Endothelial cell (in vitro differentiated cells): ENCODE measurements around the gene KIAA0930. TPM values are rescaled to one million over a fixed set of nuclear protein-coding genes. Genes with fewer than 3 reads are reported as not detected.

ENCODE experiments used
- DNase-seq: peaks from one replicate; pipeline ENCODE4 v3.0.0; 2021; ENCODE audit warnings: low spot score
- H3K27ac Mint-ChIP-seq: one replicate; pipeline ENCODE4 v1.8.0; 2021; ENCODE audit warnings: mixed read lengths, inconsistent platforms; ENCODE audit not compliant: unreplicated experiment
- H3K27me3 Mint-ChIP-seq: one replicate; pipeline ENCODE4 v1.8.0; 2021; ENCODE audit warnings: mild to moderate bottlenecking, moderate library complexity, mixed read lengths, inconsistent platforms; ENCODE audit not compliant: unreplicated experiment
- H3K36me3 Mint-ChIP-seq: one replicate; pipeline ENCODE4 v1.8.0; 2021; ENCODE audit warnings: mild to moderate bottlenecking, low read depth, mixed read lengths, inconsistent platforms; ENCODE audit not compliant: unreplicated experiment
- H3K4me1 Mint-ChIP-seq: one replicate; pipeline ENCODE4 v1.8.0; 2021; ENCODE audit warnings: mild to moderate bottlenecking, mixed read lengths, inconsistent platforms; ENCODE audit not compliant: unreplicated experiment
- H3K4me3 Mint-ChIP-seq: one replicate; pipeline ENCODE4 v1.8.0; 2021; ENCODE audit warnings: mild to moderate bottlenecking, mixed read lengths, inconsistent platforms; ENCODE audit not compliant: unreplicated experiment
- H3K9me3 Mint-ChIP-seq: one replicate; pipeline ENCODE4 v1.8.0; 2021; ENCODE audit warnings: mixed read lengths, inconsistent platforms; ENCODE audit not compliant: unreplicated experiment
- CTCF ChIP-seq: fragments of 200-600 bp; sonication (generic); IDR thresholded peaks from one replicate; pipeline ENCODE4 v1.5.0; 2021; ENCODE audit warnings: antibody characterized with exemption; ENCODE audit not compliant: unreplicated experiment
- total RNA-seq: library from RNA; stranded (reverse); fragmentation: NEBNext Ultra II Directional; extraction: Animal tissue kit (Norgen Biotek cat#: 25700); gene quantifications from one replicate; pipeline ENCODE4 v1.2.1, GENCODE V29; 2021; ENCODE audit not compliant: unreplicated experiment

The KIAA0930 gene
- total RNA-seq, 1 donor from 2014 or later: 18.7 TPM

GRCh38 chr22:45190202-45190872 is 50.4 kb downstream of the KIAA0930 start:
- Mint-ChIP-seq H3K4me1 (peaks cover 8% of the 10 kb centered on the region), H3K4me3 (no peak overlapping the region), H3K27me3 (peaks cover 2% of the 10 kb centered on the region), H3K27ac (no peak overlapping the region), H3K9me3 (no peaks in the 10 kb centered on the region), H3K36me3 (no peaks in the 10 kb centered on the region)
- no peak for TF ChIP-seq CTCF
- no peak for DNase-seq

GRCh38 chr22:45188779-45189178 is 51.9 kb downstream of the KIAA0930 start:
- no peak for TF ChIP-seq CTCF
- H3K27ac Mint-ChIP-seq: no peak overlapping the region
- H3K9me3 Mint-ChIP-seq: no peaks in the 10 kb centered on the region
- peaks cover 5% of the 10 kb centered on the region for H3K36me3 Mint-ChIP-seq
- DNase-seq: no peak
- H3K4me3 Mint-ChIP-seq: no peak overlapping the region
- H3K4me1 Mint-ChIP-seq: peaks cover 8% of the 10 kb centered on the region
- H3K27me3 Mint-ChIP-seq: peaks cover 5% of the 10 kb centered on the region

DNA sequence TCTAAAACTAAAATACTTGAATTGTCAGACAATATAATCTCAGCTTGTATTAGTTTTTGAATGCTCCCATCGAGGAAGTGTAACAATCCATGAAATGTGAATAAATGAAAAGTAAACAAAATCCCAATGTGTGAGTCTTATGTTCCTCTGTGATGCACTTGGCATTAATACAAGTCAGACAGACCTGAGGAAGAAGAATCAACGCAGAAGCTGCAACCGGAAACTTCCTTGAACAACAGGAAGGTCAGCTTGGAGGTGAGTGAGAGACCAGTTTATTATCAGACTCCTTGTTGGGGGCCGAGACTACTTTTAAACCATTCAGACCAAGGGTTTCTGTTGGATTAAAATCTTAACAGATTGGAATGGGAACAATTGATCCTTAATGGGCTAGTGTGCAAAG is 52.8 kb downstream of the KIAA0930 start:
- TF ChIP-seq CTCF: no peak
- H3K4me1 Mint-ChIP-seq: peaks cover 8% of the 10 kb centered on the region
- H3K27me3 Mint-ChIP-seq: peaks cover 5% of the 10 kb centered on the region
- no peak overlapping the region for H3K27ac Mint-ChIP-seq
- no peak for DNase-seq
- H3K36me3 Mint-ChIP-seq: peaks cover 5% of the 10 kb centered on the region
- no peaks in the 10 kb centered on the region for H3K9me3 Mint-ChIP-seq
- H3K4me3 Mint-ChIP-seq: no peak overlapping the region

DNA sequence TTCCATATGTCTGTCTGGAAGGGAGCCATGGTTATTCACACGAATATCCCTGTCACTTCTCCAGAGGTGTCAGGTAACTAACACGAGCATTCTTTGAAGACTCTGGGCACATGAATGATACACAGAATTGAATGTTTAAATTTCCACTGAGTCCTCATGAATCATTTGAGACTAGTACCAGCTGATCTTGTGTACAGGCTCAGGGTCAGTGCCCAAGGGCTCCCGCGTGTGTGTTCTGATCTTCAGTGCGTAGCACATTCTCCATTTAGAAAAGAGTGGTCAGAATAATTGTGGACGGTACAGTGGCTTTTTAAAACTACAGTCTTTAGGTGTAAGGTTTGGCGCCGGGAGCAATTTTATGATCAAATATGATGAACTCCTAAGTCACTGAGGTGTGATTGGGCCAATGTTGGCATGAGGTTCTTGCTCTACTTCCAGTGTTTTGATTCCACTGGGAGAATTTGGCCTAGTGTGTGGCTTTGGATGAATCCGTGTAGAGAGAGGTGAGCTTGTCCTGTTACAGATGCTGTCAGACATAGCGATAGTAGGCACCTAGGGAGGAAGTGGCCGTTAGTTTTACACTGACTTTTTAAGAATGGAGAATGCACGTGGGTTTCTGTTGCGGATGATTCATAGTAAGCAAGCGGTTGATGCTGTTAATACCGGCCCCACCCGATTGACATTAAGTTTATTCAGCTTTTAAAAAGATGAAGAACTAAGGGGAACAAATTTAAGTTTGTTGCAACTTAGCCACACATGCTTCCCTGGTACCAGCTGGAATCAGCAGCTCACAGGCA is 54.8 kb downstream of the KIAA0930 start:
- peaks cover 8% of the 10 kb centered on the region for H3K4me1 Mint-ChIP-seq
- peaks cover 5% of the 10 kb centered on the region for H3K27me3 Mint-ChIP-seq
- no peak for DNase-seq
- no peak for TF ChIP-seq CTCF
- no peak overlapping the region for H3K4me3 Mint-ChIP-seq
- H3K9me3 Mint-ChIP-seq: no peaks in the 10 kb centered on the region
- peaks cover 10% of the 10 kb centered on the region for H3K36me3 Mint-ChIP-seq
- H3K27ac Mint-ChIP-seq: no peak overlapping the region

DNA sequence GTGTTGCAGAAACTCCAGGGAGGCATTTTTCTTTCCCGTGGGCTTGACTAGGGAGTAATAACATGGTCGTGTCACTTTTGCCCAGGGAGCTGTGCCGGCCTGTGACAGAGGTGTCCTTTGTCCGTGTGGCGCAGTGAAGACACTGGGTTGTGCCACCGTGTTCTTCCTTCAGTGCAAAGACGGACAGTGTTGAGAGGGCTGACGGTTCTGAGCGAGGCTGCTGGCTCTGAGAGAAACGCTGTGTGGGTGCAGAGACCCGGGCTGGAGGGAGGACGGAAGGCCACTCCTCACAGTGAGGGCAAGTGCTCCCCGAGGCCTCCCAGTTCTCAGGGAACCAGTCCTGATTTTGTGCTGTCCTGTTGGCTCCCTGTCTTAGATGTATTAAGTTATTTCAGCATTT is 56.7 kb downstream of the KIAA0930 start:
- H3K27ac Mint-ChIP-seq: no peak overlapping the region
- no peaks in the 10 kb centered on the region for H3K9me3 Mint-ChIP-seq
- TF ChIP-seq CTCF: no peak

More for the DNA sequence above, 56.7 kb downstream of the KIAA0930 start:
- Mint-ChIP-seq H3K4me1 (peaks cover 8% of the 10 kb centered on the region), H3K36me3 (peaks cover 13% of the 10 kb centered on the region), H3K4me3 (no peak overlapping the region), H3K27me3 (peaks cover 3% of the 10 kb centered on the region)
- DNase-seq: no peak
